ENCODE results near the gene C2orf49.

Gene C2orf49

GRCh38 chr2:105378276-105378840 lies 41.0 kb downstream of the C2orf49 start:
- peaks cover 0 to 78% (median 24%) of the 10 kb centered on the region in 4 donors for H3K4me1 ChIP-seq
- intact Hi-C loops (cut with DNase I; ENCODE audit: low total_unique reads): no loop called here
- TF ChIP-seq CTCF (IDR thresholded peaks at IDR 0.05): no peak

GRCh38 chr2:105378921-105379383 lies 41.6 kb downstream of the C2orf49 start:
- intact Hi-C loops (cut with DNase I; ENCODE audit: low total_unique reads): no loop called here
- H3K4me3 ChIP-seq: no peak overlapping the region

More at GRCh38 chr2:105378276-105378840, 41.0 kb downstream of the C2orf49 start:
- DNase-seq: no peak
- H3K27me3 ChIP-seq: no peaks in the 10 kb centered on the region
- no peaks in the 10 kb centered on the region for H3K9me3 ChIP-seq
- peaks cover 0 to 24% (median 20%) of the 10 kb centered on the region in 3 donors for H3K36me3 ChIP-seq
- H3K27ac ChIP-seq: no peak overlapping the region
- no peak overlapping the region for H3K4me3 ChIP-seq

GRCh38 chr2:105379741-105380186 lies 42.4 kb downstream of the C2orf49 start:
- Histone ChIP-seq H3K27ac (peak overlapping the region; percentile 60 to 67), H3K36me3 (peaks cover 2 to 34% (median 34%) of the 10 kb centered on the region in 3 donors), H3K27me3 (no peaks in the 10 kb centered on the region), H3K4me3 (no peak overlapping the region), H3K4me1 (peaks cover 0 to 74% (median 18%) of the 10 kb centered on the region in 4 donors), H3K9me3 (no peaks in the 10 kb centered on the region)
- intact Hi-C loops (cut with DNase I; ENCODE audit: low total_unique reads): no loop called here
- DNase-seq: no peak
- TF ChIP-seq CTCF (IDR thresholded peaks at IDR 0.05): no peak

More at GRCh38 chr2:105378921-105379383, 41.6 kb downstream of the C2orf49 start:
- Histone ChIP-seq H3K9me3 (no peaks in the 10 kb centered on the region), H3K27ac (no peak overlapping the region), H3K27me3 (no peaks in the 10 kb centered on the region), H3K36me3 (peaks cover 0 to 26% (median 26%) of the 10 kb centered on the region in 3 donors), H3K4me1 (peaks cover 0 to 78% (median 22%) of the 10 kb centered on the region in 4 donors)
- no peak for TF ChIP-seq CTCF (IDR thresholded peaks at IDR 0.05)
- DNase-seq: no peak

GRCh38 chr2:105380432-105381100 lies 43.2 kb downstream of the C2orf49 start:
- TF ChIP-seq CTCF (IDR thresholded peaks at IDR 0.05): no peak
- peak overlapping the region; percentile 60 to 67 for H3K27ac ChIP-seq
- H3K4me1 ChIP-seq: peaks cover 0 to 66% (median 18%) of the 10 kb centered on the region in 4 donors
- peak in 1 of 2 donors; percentile 61 for DNase-seq
- H3K4me3 ChIP-seq: no peak overlapping the region
- H3K36me3 ChIP-seq: peaks cover 10 to 42% (median 40%) of the 10 kb centered on the region in 3 donors
- no peaks in the 10 kb centered on the region for H3K27me3 ChIP-seq
- H3K9me3 ChIP-seq: no peaks in the 10 kb centered on the region
- intact Hi-C loops (cut with DNase I; ENCODE audit: low total_unique reads): no loop called here

GRCh38 chr2:105381101-105381668 lies 43.8 kb downstream of the C2orf49 start:
- Histone ChIP-seq H3K4me3 (no peak overlapping the region), H3K36me3 (peaks cover 16 to 42% (median 40%) of the 10 kb centered on the region in 3 donors), H3K9me3 (no peaks in the 10 kb centered on the region), H3K4me1 (peaks cover 0 to 61% (median 18%) of the 10 kb centered on the region in 4 donors), H3K27ac (peak overlapping the region; percentile 60 to 67), H3K27me3 (no peaks in the 10 kb centered on the region)
- intact Hi-C loops (cut with DNase I; ENCODE audit: low total_unique reads): no loop called here
- DNase-seq: peak in 1 of 2 donors; percentile 48
- no peak for TF ChIP-seq CTCF (IDR thresholded peaks at IDR 0.05)
